Astrocyte of the spinal cord (primary cell): ENCODE data around the gene SSBP3.

ENCODE experiments used
- DNase-seq: peaks from one replicate; pipeline ENCODE4 v3.0.0; 2011; ENCODE audit warnings: low read depth, low spot score
- H3K4me3 ChIP-seq: 2 replicates; pipeline ENCODE4 v1.5.1; 2011; ENCODE audit warnings: low read depth, mild to moderate bottlenecking, low read length, moderate library complexity
- CTCF ChIP-seq: IDR thresholded peaks from 2 replicates; pipeline ENCODE4 v1.5.1; 2012; ENCODE audit warnings: low read depth, mild to moderate bottlenecking, low read length, inconsistent platforms
- in situ Hi-C: cut with HindIII; loops from 2 replicates; pipeline ENCODE4 v1.10.0; 2017; ENCODE audit warnings: low sequenced_read_pairs

SSBP3 gene

GRCh38 chr1:54284781-54285529, 121.2 kb downstream of the SSBP3 start:
- no peak overlapping the region for H3K4me3 ChIP-seq
- DNase-seq = no peak
- no peak for TF ChIP-seq CTCF
- in situ Hi-C loops = no loop called here

- no peak for DNase-seq
- H3K4me3 ChIP-seq = no peak overlapping the region
- in situ Hi-C loops = no loop called here
- TF ChIP-seq CTCF = no peak
Measured at GRCh38 chr1:54283635-54284385, 122.4 kb downstream of the SSBP3 start.

- DNase-seq = no peak
- no peak for TF ChIP-seq CTCF
- in situ Hi-C loops = no loop called here
- no peak overlapping the region for H3K4me3 ChIP-seq
Measured at GRCh38 chr1:54282101-54282847, 123.9 kb downstream of the SSBP3 start.

- in situ Hi-C loops = no loop called here
- no peak for TF ChIP-seq CTCF
- no peak overlapping the region for H3K4me3 ChIP-seq
- peak; percentile 84 for DNase-seq
Measured at GRCh38 chr1:54280651-54281050, 125.5 kb downstream of the SSBP3 start.

GRCh38 chr1:54279457-54279856, 126.7 kb downstream of the SSBP3 start:
- no peak for DNase-seq

More at GRCh38 chr1:54279457-54279856, 126.7 kb downstream of the SSBP3 start:
- in situ Hi-C loops = no loop called here
- no peak for TF ChIP-seq CTCF
- H3K4me3 ChIP-seq = no peak overlapping the region
